ENCODE data around the gene TBC1D9B. TPM values are rescaled to one million over a fixed set of nuclear protein-coding genes. Genes with fewer than 3 reads are reported as not detected.

TBC1D9B gene
- total RNA-seq, 6 experiments from 2014 or later = 58.7 to 81.9 (median 69.5) TPM

GRCh38 chr5:179858241-179858585 is 49.5 kb downstream of the TBC1D9B start:
- WGBS (ENCODE audit: insufficient coverage, low coverage, low lambda C conversion rate, missing lambda C conversion rate) = 0% methylated on average over 5 of the region's 32 CpGs
- DNase-seq (peak in 2 of 3 donors; percentile 56 to 63), ATAC-seq (peak; percentile 69 to 74 (median 72))
- Histone ChIP-seq H3K9me3 (no peaks in the 10 kb centered on the region), H3K27ac (peak overlapping the region; percentile 64 to 82 (median 75)), H3K4me1 (peaks cover 0 to 5% (median 2%) of the 10 kb centered on the region in 4 donors), H3K27me3 (no peaks in the 10 kb centered on the region), H3K36me3 (peaks cover 0 to 6% (median under 1%) of the 10 kb centered on the region in 4 donors), H3K4me3 (peak overlapping the region; percentile 79 to 98 (median 95))
- TF ChIP-seq CTCF (IDR thresholded peaks at IDR 0.05) (no peak), POLR2A (IDR thresholded peaks at IDR 0.05) (no peak)
- intact Hi-C loops (cut with DNase I) = no loop called here

GRCh38 chr5:179854356-179854755 is 53.3 kb downstream of the TBC1D9B start:
- Histone ChIP-seq H3K36me3 (peaks cover 0 to 15% (median 1%) of the 10 kb centered on the region in 4 donors), H3K27me3 (no peaks in the 10 kb centered on the region), H3K27ac (no peak overlapping the region), H3K4me1 (peaks cover 0 to 16% (median 3%) of the 10 kb centered on the region in 4 donors), H3K4me3 (no peak overlapping the region), H3K9me3 (no peaks in the 10 kb centered on the region)
- intact Hi-C loops (cut with DNase I) = no loop called here
- TF ChIP-seq POLR2A (IDR thresholded peaks at IDR 0.05) (no peak), CTCF (IDR thresholded peaks at IDR 0.05) (no peak)
- no peak for DNase-seq
- 90% methylated on average over 5 of the region's 8 CpGs for WGBS (ENCODE audit: insufficient coverage, low coverage, low lambda C conversion rate, missing lambda C conversion rate)
- ATAC-seq = no peak

GRCh38 chr5:179852993-179853547 is 54.6 kb downstream of the TBC1D9B start:
- Histone ChIP-seq H3K36me3 (peaks cover 0 to 18% (median 3%) of the 10 kb centered on the region in 4 donors), H3K4me1 (peaks cover 0 to 16% (median 2%) of the 10 kb centered on the region in 4 donors), H3K27ac (no peak overlapping the region), H3K9me3 (no peaks in the 10 kb centered on the region), H3K27me3 (no peaks in the 10 kb centered on the region), H3K4me3 (no peak overlapping the region)
- WGBS (ENCODE audit: insufficient coverage, low coverage, low lambda C conversion rate, missing lambda C conversion rate) = 85% methylated on average over 8 of the region's 8 CpGs
- TF ChIP-seq POLR2A (IDR thresholded peaks at IDR 0.05) = no peak
- TF ChIP-seq CTCF (IDR thresholded peaks at IDR 0.05) = no peak
- intact Hi-C loops (cut with DNase I) = no loop called here
- DNase-seq (no peak), ATAC-seq (peak in 2 of 4 donors; percentile 44 to 56)

- Histone ChIP-seq H3K9me3 (no peaks in the 10 kb centered on the region), H3K27ac (no peak overlapping the region), H3K36me3 (peaks cover 3 to 28% (median 12%) of the 10 kb centered on the region in 4 donors), H3K4me1 (peaks cover 0 to 23% (median 0%) of the 10 kb centered on the region in 4 donors), H3K4me3 (no peak overlapping the region), H3K27me3 (no peaks in the 10 kb centered on the region)
- TF ChIP-seq CTCF (IDR thresholded peaks at IDR 0.05) = no peak
- no peak for TF ChIP-seq POLR2A (IDR thresholded peaks at IDR 0.05)
- WGBS (ENCODE audit: insufficient coverage, low coverage, low lambda C conversion rate, missing lambda C conversion rate) = 93% methylated on average over 3 of the region's 9 CpGs
- intact Hi-C loops (cut with DNase I) = no loop called here
- peak in 1 of 3 donors; percentile 44 for DNase-seq
- no peak for ATAC-seq
These were observed 66.1 kb downstream of the TBC1D9B start for GRCh38 chr5:179841621-179842020.
